GM21515 (cell line): ENCODE results near the gene HERPUD2.
"Not testable (repeated sequence)": the region's sequence is repeated elsewhere in the genome, so short reads cannot be mapped to it uniquely, and the experiment has no call there.

ENCODE experiments used
- ATAC-seq: cut with Tn5 transposase; IDR thresholded peaks from one replicate; pipeline ENCODE4 v1.9.1; 2021; ENCODE audit not compliant: unreplicated experiment

Gene HERPUD2

DNA sequence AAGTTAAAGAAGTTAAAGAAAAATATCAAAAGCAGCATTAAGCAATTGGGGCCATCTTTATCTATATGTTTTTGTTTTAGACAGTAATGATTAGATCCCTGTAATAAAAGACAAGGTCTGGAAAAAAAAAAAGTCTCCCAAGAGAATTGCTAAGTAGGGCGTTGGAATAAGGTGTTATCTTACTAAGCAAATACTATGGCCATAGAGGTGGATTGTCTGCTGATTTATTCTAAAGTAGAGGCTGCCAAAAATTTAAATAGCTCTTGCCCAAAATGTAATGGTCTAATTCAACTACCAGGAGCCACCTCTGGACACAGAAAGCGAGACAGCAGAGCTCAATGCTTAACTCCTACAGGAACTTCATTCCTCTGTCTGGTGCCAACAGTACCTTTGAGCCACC is 71.6 kb downstream of the HERPUD2 start:
- ATAC-seq, result no peak

DNA sequence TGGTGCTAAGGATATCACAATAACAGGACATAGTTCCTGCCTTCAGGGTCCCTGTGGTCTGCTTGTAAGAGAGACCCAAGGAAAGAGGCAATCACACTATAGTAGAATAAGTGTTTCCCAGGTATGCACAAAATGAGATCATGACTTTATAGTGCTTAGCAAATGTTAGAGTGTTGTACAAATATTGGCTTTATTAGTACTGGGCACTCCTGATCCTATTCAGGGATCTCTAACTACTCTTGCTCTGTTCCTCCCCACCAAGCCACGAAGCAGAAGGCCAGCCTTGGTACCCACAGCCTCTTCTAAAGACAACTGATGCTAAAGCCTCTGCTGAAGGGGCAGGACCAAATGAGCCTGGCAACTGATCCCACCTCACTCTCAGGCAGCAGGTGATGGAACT is 75.1 kb downstream of the HERPUD2 start:
- ATAC-seq, result no peak

DNA sequence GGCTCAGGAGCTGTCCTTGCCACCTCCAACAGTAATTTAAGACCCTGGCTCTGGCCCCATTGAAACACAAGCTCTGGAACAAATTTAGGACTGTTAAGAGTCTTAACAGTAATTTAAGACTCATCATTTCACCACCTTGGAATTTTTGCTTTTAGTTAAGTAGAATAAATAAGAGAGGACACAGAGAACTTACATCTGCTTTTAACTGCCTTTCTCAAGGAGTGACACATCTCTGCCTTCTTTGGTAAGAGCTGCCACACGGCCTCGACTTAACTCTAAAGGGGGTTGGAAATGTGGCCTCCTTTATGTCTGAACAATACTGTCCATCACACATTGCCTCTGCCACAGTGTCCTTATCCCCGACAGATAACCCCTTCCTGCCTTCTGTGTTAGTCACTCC is 77.9 kb downstream of the HERPUD2 start:
- no peak for ATAC-seq

DNA sequence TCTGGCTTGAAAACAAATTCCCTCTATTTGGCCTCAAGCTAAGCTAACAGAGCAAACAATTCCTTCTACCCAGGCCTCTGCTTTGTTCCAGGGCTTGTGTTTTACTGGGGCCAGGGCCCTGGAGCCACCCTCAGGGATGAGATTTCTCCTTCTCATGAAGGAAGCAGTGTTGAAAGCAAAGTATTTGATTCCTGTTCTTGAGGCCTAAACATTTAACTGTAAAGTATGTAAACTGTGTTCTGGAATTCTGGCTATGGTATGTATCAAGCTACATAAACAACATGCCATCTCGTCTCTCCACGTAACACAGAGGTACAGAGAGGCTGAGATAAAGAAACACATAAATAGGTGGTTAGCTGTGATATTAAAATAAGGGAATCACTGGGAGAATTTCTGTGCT is 81.8 kb downstream of the HERPUD2 start:
- ATAC-seq, result no peak

DNA sequence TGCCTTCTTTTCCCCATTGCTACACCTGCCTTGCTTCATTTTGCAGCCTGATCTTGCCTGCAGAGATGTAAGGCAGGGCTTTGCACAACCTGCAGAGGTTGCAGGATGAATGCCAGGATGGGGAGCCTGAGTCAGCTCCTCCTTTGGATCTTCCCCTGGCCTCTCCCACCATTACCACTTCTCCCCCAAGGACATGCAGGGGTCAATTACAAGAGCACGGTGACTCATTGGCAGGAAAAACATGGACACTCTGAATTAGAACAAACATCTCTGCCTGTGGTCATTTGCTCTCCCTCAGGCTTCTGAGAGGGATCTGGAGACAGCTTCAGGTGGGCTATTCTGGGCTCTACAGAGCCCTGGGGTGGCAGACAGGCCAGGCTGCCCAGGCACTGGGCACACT is 89.2 kb downstream of the HERPUD2 start:
- ATAC-seq, result no peak

DNA sequence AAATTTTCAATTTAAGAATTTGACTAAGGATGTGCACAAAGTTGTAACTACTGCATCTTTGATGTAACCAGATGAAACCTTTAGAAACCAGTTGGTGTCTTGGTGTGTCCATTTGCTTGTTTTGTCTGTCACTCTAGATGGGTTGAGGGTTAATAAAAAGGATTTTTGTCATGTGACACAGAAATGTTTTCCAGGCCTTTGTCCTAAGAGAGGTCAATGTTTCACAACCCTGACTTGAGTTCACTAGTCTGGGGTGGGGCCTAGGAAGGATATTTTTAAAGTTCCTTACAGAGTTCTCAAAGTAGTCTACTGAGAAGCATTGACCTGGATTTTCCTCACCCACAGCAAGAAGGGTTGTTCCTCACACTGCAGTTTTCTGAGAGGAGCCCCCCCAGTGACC is 90.3 kb downstream of the HERPUD2 start:
- no peak for ATAC-seq

DNA sequence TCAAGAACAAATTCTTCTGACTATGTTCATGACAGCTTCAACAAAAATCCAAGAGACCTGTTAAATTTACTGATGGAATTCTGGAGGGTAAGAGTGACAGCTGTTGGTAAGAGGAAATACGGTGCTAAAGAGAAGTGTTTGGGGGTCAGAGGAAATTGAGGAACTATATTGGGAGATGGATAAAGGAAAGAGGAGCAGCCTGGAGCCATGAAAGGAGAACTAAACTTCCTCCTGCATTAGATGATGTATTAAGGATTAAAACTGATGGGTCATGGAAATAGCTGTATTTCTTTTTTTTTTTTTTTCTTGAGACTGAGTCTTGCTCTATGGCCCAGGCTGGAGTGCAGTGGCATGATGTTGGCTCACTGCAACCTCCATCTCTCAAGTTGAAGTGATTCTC is 95.3 kb downstream of the HERPUD2 start:
- ATAC-seq, result no peak

DNA sequence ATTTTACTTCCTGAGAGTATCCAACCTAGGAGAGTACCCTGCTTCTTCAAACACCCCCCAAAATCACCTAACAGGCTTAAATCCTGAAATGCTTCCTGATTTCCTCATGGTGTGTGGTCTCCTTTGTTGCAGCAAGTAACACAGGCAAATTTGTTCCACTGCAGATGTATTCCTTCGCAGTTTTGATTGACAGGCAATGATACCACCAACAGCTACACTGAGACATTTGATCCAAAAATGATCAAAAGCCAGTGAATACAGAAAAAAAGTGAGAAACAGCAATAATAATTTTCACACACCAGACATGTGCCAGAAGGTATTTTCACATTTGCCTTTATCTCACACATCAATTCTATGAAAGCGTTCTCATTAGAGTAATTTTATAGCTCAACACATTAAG is 95.9 kb downstream of the HERPUD2 start:
- ATAC-seq, result no peak

DNA sequence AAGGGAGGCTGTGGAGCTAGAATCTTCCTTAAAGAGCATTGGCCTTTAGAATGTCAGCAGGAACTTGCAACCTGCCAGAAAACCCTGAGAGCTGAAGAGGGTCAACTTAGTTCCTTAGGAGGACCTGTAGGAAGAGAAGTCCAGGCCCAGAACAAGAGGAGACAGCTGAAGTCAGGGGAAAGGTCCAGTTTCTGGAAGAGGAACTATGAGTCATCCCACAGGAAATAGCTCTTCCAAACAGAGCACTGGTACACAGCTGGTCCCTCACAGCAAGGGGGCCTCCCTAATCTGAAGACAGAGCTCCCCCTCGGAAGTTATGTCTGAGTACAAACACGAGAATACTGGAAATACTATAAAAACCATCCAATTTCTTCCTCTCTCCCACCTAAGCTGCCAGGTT is 98.9 kb downstream of the HERPUD2 start:
- no peak for ATAC-seq

DNA sequence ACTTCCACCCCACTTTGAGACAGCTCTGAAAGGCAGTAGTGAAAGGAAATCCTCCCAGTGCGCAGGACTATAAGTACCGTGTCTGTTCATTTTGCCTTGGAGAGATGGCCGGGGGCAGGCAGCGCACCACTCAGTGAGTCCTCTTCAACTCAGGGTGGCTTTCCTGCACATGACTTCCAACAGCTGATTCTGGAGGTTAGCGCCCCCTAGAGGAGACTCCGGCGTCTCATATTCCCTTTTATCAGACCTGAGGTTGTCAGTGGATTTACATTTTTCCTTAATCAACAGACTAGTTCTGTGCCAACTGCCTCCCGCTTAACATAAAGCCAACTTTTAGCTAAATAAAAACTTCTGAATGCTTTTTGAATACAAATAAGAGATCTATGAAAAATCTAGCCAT is 101.0 kb downstream of the HERPUD2 start:
- no peak for ATAC-seq

DNA sequence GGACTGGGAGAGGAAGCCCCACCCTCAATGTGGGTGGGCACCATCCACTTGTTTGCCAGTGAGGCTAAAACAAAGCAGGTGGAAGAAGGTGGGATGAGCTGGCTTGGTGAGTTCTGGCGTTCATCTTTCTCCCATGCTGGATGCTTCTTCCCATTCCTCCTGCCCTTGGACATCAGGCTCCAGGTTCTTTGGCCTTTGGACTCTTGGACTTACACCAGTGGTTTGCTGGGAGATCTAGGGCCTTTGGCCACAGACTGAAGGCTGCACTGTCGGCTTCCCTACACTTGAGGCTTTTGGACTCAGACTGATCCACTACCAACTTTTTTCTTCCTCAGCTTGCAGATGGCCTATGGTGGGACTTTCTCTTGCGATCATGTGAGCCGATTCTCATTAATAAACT is 106.3 kb downstream of the HERPUD2 start:
- no peak for ATAC-seq

DNA sequence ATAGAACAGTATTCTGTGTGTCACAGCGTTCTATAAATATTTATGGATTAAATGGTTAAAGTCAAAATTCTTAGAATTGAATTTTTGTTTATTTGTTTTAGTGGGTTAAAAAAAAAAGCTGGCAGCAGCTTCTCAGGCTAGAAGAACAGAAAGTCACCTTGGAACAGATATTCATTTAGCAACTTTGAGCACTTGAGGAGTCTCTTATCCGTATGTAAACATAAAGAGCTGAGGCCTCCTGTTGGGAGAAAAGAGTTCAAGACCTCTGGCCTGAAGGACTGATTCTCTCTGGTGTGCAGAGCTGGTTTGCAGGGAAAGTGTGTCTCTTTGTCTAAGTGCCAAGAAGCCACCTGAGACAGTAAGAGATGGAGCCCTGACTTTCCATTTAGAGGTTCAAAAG is 109.9 kb downstream of the HERPUD2 start:
- no peak for ATAC-seq

DNA sequence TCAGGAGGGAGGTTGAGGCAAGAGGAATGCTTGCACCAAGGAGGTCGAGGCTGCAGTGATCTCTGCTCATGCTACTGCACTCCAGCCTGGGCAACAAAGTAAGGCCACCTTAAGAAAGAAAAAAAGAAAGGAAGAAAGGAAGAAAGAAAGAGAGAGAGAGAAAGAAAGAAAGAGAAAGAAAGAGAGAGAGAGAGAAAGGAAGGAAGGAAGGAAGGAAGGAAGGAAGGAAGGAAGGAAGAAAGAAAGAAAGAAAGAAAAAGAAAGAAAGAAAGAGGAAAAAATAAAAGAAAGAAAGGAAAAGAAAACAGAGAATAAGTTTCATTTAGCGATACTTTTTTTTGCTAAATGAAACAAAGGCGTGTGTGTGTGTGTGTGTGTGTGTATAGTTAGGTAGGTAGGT is 110.4 kb downstream of the HERPUD2 start:
- ATAC-seq, result not testable (repeated sequence)
